Ureter (tissue), 1 donor: ENCODE results near the gene LCN10. TPM values are rescaled to one million over a fixed set of nuclear protein-coding genes. Genes with fewer than 3 reads are reported as not detected.

Experiments used
- DNase-seq: peaks from one replicate; pipeline ENCODE4 v3.0.0-alpha.2; 2020; ENCODE audit warnings: low spot score
- total RNA-seq: library from RNA; stranded (reverse); gene quantifications from one replicate; pipeline ENCODE4 v1.2.4, GENCODE V29; 2023
- donor health status: DM: yes; HTN: yes; CAD: no.

Gene LCN10
- total RNA-seq, 1 donor from 2014 or later, result 40.6 TPM

DNA sequence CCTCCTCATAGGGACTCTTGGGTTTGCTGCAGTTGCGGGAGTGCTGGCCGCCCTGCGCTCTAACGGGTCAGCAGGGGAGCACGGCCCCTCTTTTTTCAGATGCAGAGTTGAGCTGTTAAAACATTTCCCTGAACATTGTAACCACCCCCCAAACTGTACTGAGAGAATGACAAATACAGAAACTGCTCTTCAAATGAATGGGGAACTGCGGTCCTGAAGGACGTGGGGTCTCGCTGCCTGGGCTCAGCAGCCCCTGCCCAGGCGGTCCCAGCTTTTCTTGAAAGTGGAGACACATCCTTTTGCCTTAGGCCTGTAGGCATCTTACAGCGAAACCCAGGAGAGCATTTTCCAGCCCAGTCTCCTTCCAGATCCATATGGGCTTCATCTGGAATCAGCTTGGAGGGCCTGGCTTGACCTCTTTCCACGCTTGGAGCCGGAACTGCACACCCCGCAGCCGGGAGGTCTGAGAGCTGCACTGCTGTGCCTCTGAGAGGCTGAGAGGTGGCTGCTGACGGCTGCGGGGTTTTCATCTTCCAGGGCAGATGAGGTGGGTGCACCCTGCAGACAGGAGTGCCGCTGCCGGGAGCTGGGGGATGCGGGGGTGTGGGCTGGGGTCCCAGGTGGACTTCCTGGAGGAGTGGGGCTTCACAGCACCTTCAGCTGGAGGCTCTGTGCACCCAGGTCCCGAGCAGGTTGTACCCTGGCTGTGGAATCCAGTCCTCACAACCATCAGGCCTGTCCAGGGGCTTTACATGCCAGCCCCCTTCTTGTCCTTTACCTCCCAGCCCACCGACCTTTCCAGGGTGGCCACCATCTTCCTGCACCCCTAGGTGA is 54.2 kb downstream of the LCN10 start:
- no peak for DNase-seq

Other genes with a start within 250 kb of the LCN10 start
- gene NOTCH1, start 196.9 kb downstream of the LCN10 start, total RNA-seq, result 134 TPM
- 109 TPM for gene EGFL7, start 80.0 kb downstream of the LCN10 start, total RNA-seq
- gene AGPAT2, start 55.5 kb downstream of the LCN10 start, total RNA-seq, result 52.2 TPM
- 6.6 TPM for gene DIPK1B, start 30.4 kb downstream of the LCN10 start, total RNA-seq
- 62.8 TPM for gene LCN6, start 5.6 kb upstream of the LCN10 start, total RNA-seq
- gene LCN8, start 15.3 kb upstream of the LCN10 start, total RNA-seq, result not detected
- gene LCN15, start 21.6 kb upstream of the LCN10 start, total RNA-seq, result not detected
- gene TMEM141, start 48.4 kb upstream of the LCN10 start, total RNA-seq, result 80.8 TPM
- 0.18 TPM for gene CCDC183, start 53.4 kb upstream of the LCN10 start, total RNA-seq
- 60.2 TPM for gene RABL6, start 65.0 kb upstream of the LCN10 start, total RNA-seq
- 4.8 TPM for gene AJM1, start 99.5 kb upstream of the LCN10 start, total RNA-seq
- gene PHPT1, start 106.5 kb upstream of the LCN10 start, total RNA-seq, result 109 TPM
- 10.7 TPM for gene MAMDC4, start 109.4 kb upstream of the LCN10 start, total RNA-seq
- gene EDF1, start 123.4 kb upstream of the LCN10 start, total RNA-seq, result 338 TPM
- 16.4 TPM for gene TRAF2, start 143.6 kb upstream of the LCN10 start, total RNA-seq
- gene FBXW5, start 201.8 kb upstream of the LCN10 start, total RNA-seq, result 62.4 TPM
- 1.6 TPM for gene C8G, start 202.3 kb upstream of the LCN10 start, total RNA-seq
- gene LCN12, start 209.3 kb upstream of the LCN10 start, total RNA-seq, result 3.4 TPM
- 111 TPM for gene PTGDS, start 234.6 kb upstream of the LCN10 start, total RNA-seq
- 1.7 TPM for gene LCNL1, start 240.1 kb upstream of the LCN10 start, total RNA-seq
- gene PAXX, start 249.5 kb upstream of the LCN10 start, total RNA-seq, result 51.5 TPM